K562 (cell line): ENCODE data around the gene TADA1. TPM values are rescaled to one million over a fixed set of nuclear protein-coding genes. Genes with fewer than 3 reads are reported as not detected.

Source experiments
- ATAC-seq: fragments of 200-7000 bp; cut with Tn5 transposase; 3 replicates; pipeline ENCODE4 v1.9.1; 2020; ENCODE audit warnings: moderate library complexity
- BruUV-seq: library from RNA; stranded (reverse); fragments of 400-500 nt; replicated peaks from 2 replicates; lab custom pipeline; 2021; lab: Mats Ljungman, UMichigan
- CTCF ChIA-PET: fragments of 300-600 bp; formaldehyde crosslinking; extraction: SDS; loops from one replicate; lab custom pipeline; 2021; ENCODE audit warnings: low intra/inter-chr PET ratio; lab: Yijun Ruan, JAX
- POLR2A ChIA-PET: fragments of 300-600, 350-650 bp; sonication (Branson Sonifier 250); formaldehyde crosslinking; extraction: SDS; loops from one replicate; lab custom pipeline; 2021; ENCODE audit warnings: antibody characterized with exemption, inconsistent platforms; lab: Yijun Ruan, JAX
- DNase-seq, 4 experiments: peaks; one replicate each; pipeline versions ENCODE4 v3.0.0 to v3.0.0-alpha.2; 2011 to 2018; ENCODE audit warnings: low spot score in 3 of 4, mixed read lengths in 3 of 4; ENCODE audit errors: extremely low read depth in 1 of 4
- FAIRE-seq: peaks from 2 replicates; lab custom pipeline; 2011; peaks lifted over from hg19 to GRCh38; lab: Jason Lieb, UNC
- H2AFZ ChIP-seq: 2 replicates; pipeline ENCODE4 v1.6.0; 2011; ENCODE audit warnings: low read depth, low read length, control low read depth, inconsistent platforms
- H3K27ac ChIP-seq: fragments of 200-600 bp; 3 replicates; pipeline ENCODE4 v1.8.0; 2011; ENCODE audit warnings: low read depth, mild to moderate bottlenecking, control low read depth, inconsistent platforms, low read length, moderate library complexity, mixed read lengths; ENCODE audit errors: extremely low read depth
- H3K27me3 ChIP-seq, 2 experiments: fragments of 300-600 bp in 1 of 2; 2 replicates in 1 of 2; 3 replicates in 1 of 2; pipeline versions ENCODE4 v1.6.0 to v1.8.0; 2011; ENCODE audit warnings: inconsistent platforms in 2 of 2, low read length in 2 of 2, mild to moderate bottlenecking in 1 of 2, mixed read lengths in 1 of 2, moderate library complexity in 1 of 2; ENCODE audit not compliant: control insufficient read depth in 2 of 2, insufficient read depth in 2 of 2
- H3K36me3 ChIP-seq: fragments of 300-600 bp; 3 replicates; pipeline ENCODE4 v1.8.0; 2011; ENCODE audit warnings: mild to moderate bottlenecking, low read length, inconsistent platforms; ENCODE audit not compliant: control insufficient read depth, insufficient read depth
- H3K4me1 ChIP-seq, 2 experiments: fragments of 200-600 bp in 1 of 2; replicated peaks in 1 of 2; 2 replicates in 1 of 2; 3 replicates in 1 of 2; pipeline versions ENCODE4 v1.5.1 to v1.8.0; 2011; ENCODE audit warnings: inconsistent platforms in 2 of 2, low read length in 2 of 2, mild to moderate bottlenecking in 1 of 2, mixed read lengths in 1 of 2, moderate library complexity in 1 of 2; ENCODE audit not compliant: control insufficient read depth in 2 of 2, insufficient read depth in 2 of 2
- H3K4me2 ChIP-seq: 2 replicates; pipeline ENCODE4 v1.6.1; 2011; ENCODE audit warnings: low read length, control low read depth, inconsistent platforms, mixed read lengths; ENCODE audit not compliant: insufficient read depth
- H3K4me3 ChIP-seq: fragments of 200-600 bp; sonication (generic), shearing (Covaris generic); 2 replicates; pipeline ENCODE4 v1.5.1; 2016; ENCODE audit warnings: control low read depth, inconsistent platforms
- H3K79me2 ChIP-seq: fragments of 200-600 bp; 3 replicates; pipeline ENCODE4 v1.8.0; 2011; ENCODE audit warnings: low read length, inconsistent platforms; ENCODE audit not compliant: control insufficient read depth, insufficient read depth
- H3K9ac ChIP-seq, 2 experiments: 2 replicates each; pipeline versions ENCODE4 v1.6.0 to v1.6.1; 2011; ENCODE audit warnings: low read depth in 2 of 2, low read length in 2 of 2, control low read depth in 1 of 2, inconsistent platforms in 1 of 2, mild to moderate bottlenecking in 1 of 2, mixed read lengths in 1 of 2; ENCODE audit not compliant: insufficient read depth in 1 of 2
- H3K9me1 ChIP-seq: one replicate; pipeline ENCODE4 v1.6.0; 2011; ENCODE audit warnings: inconsistent platforms, mild to moderate bottlenecking, low read length, moderate library complexity; ENCODE audit not compliant: control insufficient read depth, insufficient read depth
- H3K9me3 ChIP-seq: replicated peaks from 2 replicates; pipeline ENCODE4 v1.5.1; 2011; ENCODE audit warnings: low read depth, low read length, inconsistent platforms; ENCODE audit not compliant: control insufficient read depth, insufficient read depth
- H4K20me1 ChIP-seq: replicated peaks from 2 replicates; pipeline ENCODE4 v1.6.1; 2011; ENCODE audit warnings: low read length, inconsistent platforms, mixed read lengths; ENCODE audit not compliant: control insufficient read depth, insufficient read depth
- ARHGAP35 ChIP-seq: fragments of 450-650 bp; IDR thresholded peaks from 2 replicates; pipeline ENCODE4 v1.6.1; 2018; ENCODE audit not compliant: partially characterized antibody
- ARNT ChIP-seq, 2 experiments: fragments of 450-650 bp; IDR thresholded peaks; 2 replicates each; pipeline ENCODE4 v1.6.1; 2016; ENCODE audit warnings: mild to moderate bottlenecking in 1 of 2
- CBX5 ChIP-seq: IDR thresholded peaks from 2 replicates; pipeline ENCODE4 v1.6.1; 2014; ENCODE audit warnings: low read depth, borderline replicate concordance
- CHD4 ChIP-seq: fragments of 200-600 bp; sonication (generic); IDR thresholded peaks from 3 replicates; pipeline ENCODE4 v1.6.1; 2012; ENCODE audit warnings: low read depth, mild to moderate bottlenecking, mixed read lengths, low read length, inconsistent platforms; ENCODE audit not compliant: insufficient read depth, insufficient replicate concordance, poor library complexity, severe bottlenecking
- COPS2 ChIP-seq: fragments of 450-650 bp; conservative IDR thresholded peaks from 2 replicates; pipeline ENCODE4 v1.6.1; 2016; ENCODE audit warnings: mild to moderate bottlenecking, moderate library complexity
- FOS ChIP-seq: IDR thresholded peaks from 3 replicates; pipeline ENCODE4 v1.6.1; 2011; ENCODE audit not compliant: insufficient read length; ENCODE audit errors: extremely low read depth
- FOSL1 ChIP-seq: fragments of 200-800 bp; sonication (Bioruptor generic); conservative IDR thresholded peaks from 2 replicates; pipeline ENCODE4 v1.6.1; 2016; ENCODE audit warnings: missing genetic modification characterization, missing compliant biosample characterization
- HNRNPL ChIP-seq: fragments of 200-400 bp; formaldehyde crosslinking; IDR thresholded peaks from 2 replicates; pipeline ENCODE4 v1.6.1; 2017; ENCODE audit warnings: low read depth, mild to moderate bottlenecking, low read length
- ILF3 ChIP-seq: fragments of 450-650 bp; IDR thresholded peaks from 2 replicates; pipeline ENCODE4 v1.6.1; 2018; ENCODE audit warnings: antibody characterized with exemption, mild to moderate bottlenecking, moderate library complexity, borderline replicate concordance
- MCM7 ChIP-seq, 2 experiments: fragments of 450-650 bp; IDR thresholded peaks; 2 replicates each; pipeline ENCODE4 v1.6.1; 2016 to 2018
- PHB ChIP-seq: fragments of 250-450 bp; sonication (Bioruptor Pico); IDR thresholded peaks from 2 replicates; pipeline ENCODE4 v1.5.0; 2021
- RBBP5 ChIP-seq: fragments of 200-600 bp; sonication (generic); IDR thresholded peaks from 2 replicates; pipeline ENCODE4 v1.6.1; 2012; ENCODE audit warnings: borderline replicate concordance, mild to moderate bottlenecking, low read length, control low read depth, inconsistent platforms; ENCODE audit not compliant: insufficient read depth, poor library complexity, severe bottlenecking
- RBFOX2 ChIP-seq: fragments of 200-400 bp; formaldehyde crosslinking; IDR thresholded peaks from 2 replicates; pipeline ENCODE4 v1.6.1; 2017; ENCODE audit warnings: low read depth, mild to moderate bottlenecking, low read length, moderate library complexity
- ZBTB26 ChIP-seq: fragments of 450-650 bp; formaldehyde crosslinking; IDR thresholded peaks from 2 replicates; pipeline ENCODE4 v1.4.0; 2022; ENCODE audit warnings: missing genetic modification characterization
- ZKSCAN1 ChIP-seq: fragments of 150-350 bp; IDR thresholded peaks from 2 replicates; pipeline ENCODE4 v1.6.1; 2016; ENCODE audit warnings: low read depth, low read length
- ZNF253 ChIP-seq: fragments of 250-450 bp; sonication (Bioruptor Pico); conservative IDR thresholded peaks from 2 replicates; pipeline ENCODE4 v1.6.1; 2021; ENCODE audit warnings: mild to moderate bottlenecking
- ZNF316 ChIP-seq: fragments of 450-650 bp; IDR thresholded peaks from 2 replicates; pipeline ENCODE4 v1.6.1; 2016
- ZSCAN29 ChIP-seq: fragments of 450-650 bp; IDR thresholded peaks from 2 replicates; pipeline ENCODE4 v1.6.1; 2017
- WGBS: fragments of 100-300 bp; shearing (Covaris generic); methylation state at CpG from one replicate; pipeline ENCODE4 v1.1.6; 2016; ENCODE audit warnings: low coverage, mixed read lengths; ENCODE audit not compliant: insufficient coverage; ENCODE audit errors: missing lambda C conversion rate; 5-methylcytosine and 5-hydroxymethylcytosine counted together
- in situ Hi-C: fragments of 300-500 bp; cut with MboI; formaldehyde crosslinking; loops from 4 replicates; pipeline ENCODE4 v1.15.0; 2018; ENCODE audit warnings: inconsistent platforms, mixed read lengths
- intact Hi-C: fragments of 100-400 bp; cut with micrococcal nuclease; formaldehyde crosslinking; loops from 2 replicates; pipeline ENCODE4 v1.14.2; 2022
- polyA plus RNA-seq, 8 experiments: library from polyadenylated mRNA; depleted of rRNA in 4 of 8; stranded (reverse) in 5 of 8; unstranded in 3 of 8; fragments of >200 nt; fragmentation: Nextera tagmentation in 2 of 8; fragmentation: Illumina TruSeq in 1 of 8; extraction: Ambion mirVana in 2 of 8; extraction: Trizol in 1 of 8; gene quantifications; 2 replicates each; pipeline versions ENCODE4 v1.2.1 to v1.2.3, GENCODE V29; 2011 to 2014; ENCODE audit warnings: inconsistent platforms in 1 of 8, missing spikeins in 1 of 8
- total RNA-seq, 7 experiments: library from RNA; depleted of rRNA in 6 of 7; stranded (reverse); fragments of >200 nt in 6 of 7; fragmentation: Illumina TruSeq in 2 of 7; extraction: Trizol in 2 of 7; gene quantifications; 2 replicates each; pipeline versions ENCODE4 v1.2.1 to v1.2.3, GENCODE V29; 2011 to 2021; ENCODE audit warnings: low replicate concordance in 1 of 7

The TADA1 gene
- total and polyA plus RNA-seq, 9 of the 15 experiments (the other 6 are each of a cell fraction or from before 2014, with no cell fraction given): 15.9 to 76.5 (median 28.7) TPM

DNA sequence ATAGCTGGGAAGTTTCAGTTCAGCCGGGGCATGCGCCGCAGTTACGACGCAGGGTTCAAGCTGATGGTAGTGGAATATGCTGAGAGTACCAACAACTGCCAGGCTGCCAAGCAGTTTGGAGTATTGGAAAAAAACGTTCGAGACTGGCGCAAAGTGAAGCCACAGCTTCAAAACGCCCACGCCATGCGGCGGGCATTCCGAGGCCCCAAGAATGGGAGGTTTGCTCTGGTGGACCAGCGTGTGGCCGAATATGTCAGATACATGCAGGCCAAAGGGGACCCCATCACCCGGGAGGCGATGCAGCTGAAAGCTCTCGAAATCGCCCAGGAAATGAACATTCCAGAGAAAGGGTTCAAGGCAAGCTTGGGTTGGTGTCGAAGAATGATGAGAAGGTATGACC, 26.9 kb downstream of the TADA1 start:
- H3K9me3 ChIP-seq: no peaks in the 10 kb centered on the region
- BruUV-seq: no TSS peak
- H3K27ac ChIP-seq: no peak overlapping the region
- ChIA-PET POLR2A (interaction anchor here (1.0 to 2.3 kb wide), 3 partner anchors 10 to 231 kb away, joined by 3 to 10 read pairs (median 6); partner anchors contain the start of gene POGK), CTCF (no interaction called here)
- H2AFZ ChIP-seq: no peak overlapping the region
- no peak overlapping the region for H3K4me2 ChIP-seq
- 89% methylated on average over 18 of the region's 20 CpGs for WGBS
- intact Hi-C loops: no loop called here
- ATAC-seq: no peak
- H3K79me2 ChIP-seq: no peaks in the 10 kb centered on the region
- no peaks in the 10 kb centered on the region for H3K9me1 ChIP-seq
- no peaks in the 10 kb centered on the region; a peak in 1 of 5 replicates for H3K4me1 ChIP-seq
- no peak for DNase-seq
- no peak for FAIRE-seq
- H3K4me3 ChIP-seq: no peak overlapping the region
- peaks cover 99% of the 10 kb centered on the region for H3K36me3 ChIP-seq
- TF ChIP-seq ZBTB26 (CRISPR knock-in tag): no peak
- 0 out of 2 replicates have a peak, but pooled peaks have one; percentile 27 for TF ChIP-seq RBFOX2
- TF ChIP-seq, all 486 proteins: peak for 1
- in situ Hi-C loops: no loop called here
- Histone ChIP-seq H3K27me3 (no peaks in the 10 kb centered on the region), H4K20me1 (peaks cover 4% of the 10 kb centered on the region; the same call in 1 of the 2 replicates), H3K9ac (no peak overlapping the region; a peak in 1 of 4 replicates)

DNA sequence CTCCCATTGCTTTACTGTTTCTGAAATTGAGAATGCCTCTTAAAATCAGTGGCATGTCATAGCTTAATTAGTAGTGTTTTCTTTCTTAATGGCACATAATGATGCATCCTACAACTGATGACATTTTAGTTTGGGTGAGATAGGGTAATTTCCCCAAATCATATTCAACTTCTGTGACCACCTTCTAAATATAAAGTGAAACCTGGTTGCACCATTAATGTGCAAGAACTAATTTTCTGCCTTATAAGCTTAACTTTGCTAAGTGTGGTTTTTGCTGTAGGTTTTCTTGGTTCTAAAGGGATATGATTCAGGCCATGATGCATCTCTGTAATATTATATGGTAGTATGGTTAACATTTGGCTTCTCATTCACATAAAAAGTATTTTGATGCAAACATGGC, 27.9 kb downstream of the TADA1 start:
- no peaks in the 10 kb centered on the region for H3K9me1 ChIP-seq
- no TSS peak for BruUV-seq
- peaks cover 99% of the 10 kb centered on the region for H3K36me3 ChIP-seq
- no peaks in the 10 kb centered on the region; a peak in 2 of 5 replicates for H3K4me1 ChIP-seq
- in situ Hi-C loops: no loop called here
- peaks cover 4% of the 10 kb centered on the region; the same call in 1 of the 2 replicates for H4K20me1 ChIP-seq
- H3K27ac ChIP-seq: no peak overlapping the region
- H3K9me3 ChIP-seq: no peaks in the 10 kb centered on the region
- H2AFZ ChIP-seq: no peak overlapping the region
- FAIRE-seq (no peak), ATAC-seq (no peak), DNase-seq (no peak)
- POLR2A ChIA-PET: interaction anchor here (1.0 to 2.3 kb wide), 3 partner anchors 10 to 230 kb away, joined by 3 to 10 read pairs (median 6); partner anchors contain the start of gene POGK
- no peak overlapping the region for H3K4me3 ChIP-seq
- CTCF ChIA-PET: no interaction called here
- intact Hi-C loops: no loop called here
- no peaks in the 10 kb centered on the region for H3K27me3 ChIP-seq
- H3K9ac ChIP-seq: no peak overlapping the region
- no peak overlapping the region for H3K4me2 ChIP-seq
- H3K79me2 ChIP-seq: no peaks in the 10 kb centered on the region
- TF ChIP-seq COPS2 (no peak), ARNT (IDR thresholded peaks at IDR 0.05) (no peak), CHD4 (no peak), FOSL1 (tag) (no peak), ZNF316 (no peak), PHB (CRISPR knock-in tag) (no peak), ARHGAP35 (no peak), ZKSCAN1 (no peak), RBBP5 (no peak), MCM7 (IDR thresholded peaks at IDR 0.05) (no peak), ILF3 (no peak), ZNF253 (CRISPR knock-in tag) (no peak), ZSCAN29 (no peak), HNRNPL (no peak), FOS (no peak), CBX5 (no peak)
